GM13976 (cell line): ENCODE measurements around the gene UBR2.
"Not testable (repeated sequence)": the region's sequence is repeated elsewhere in the genome, so short reads cannot be mapped to it uniquely, and the experiment has no call there.

Experiments used
- DNase-seq: peaks from one replicate; pipeline ENCODE4 v3.0.0; 2012; ENCODE audit warnings: low spot score
- in situ Hi-C: fragments of 300-500 bp; cut with MboI; formaldehyde crosslinking; loops from one replicate; pipeline ENCODE4 v1.12.0; 2022; ENCODE audit warnings: low sequenced_read_pairs, mixed read lengths, inconsistent platforms; ENCODE audit not compliant: unreplicated experiment
- TF ChIP-seq, protein P1 (sequence below): IDR thresholded peaks from 2 replicates; pipeline ENCODE4 v1.5.1; 2012; ENCODE audit warnings: borderline replicate concordance, mild to moderate bottlenecking; ENCODE audit not compliant: insufficient read depth; ENCODE audit errors: extremely low read depth, missing control alignments, control extremely low read depth

Gene UBR2

GRCh38 chr6:42653851-42654250 lies 90.0 kb downstream of the UBR2 start:
- in situ Hi-C loops = no loop called here
- DNase-seq = no peak
- TF ChIP-seq, protein P1, sequence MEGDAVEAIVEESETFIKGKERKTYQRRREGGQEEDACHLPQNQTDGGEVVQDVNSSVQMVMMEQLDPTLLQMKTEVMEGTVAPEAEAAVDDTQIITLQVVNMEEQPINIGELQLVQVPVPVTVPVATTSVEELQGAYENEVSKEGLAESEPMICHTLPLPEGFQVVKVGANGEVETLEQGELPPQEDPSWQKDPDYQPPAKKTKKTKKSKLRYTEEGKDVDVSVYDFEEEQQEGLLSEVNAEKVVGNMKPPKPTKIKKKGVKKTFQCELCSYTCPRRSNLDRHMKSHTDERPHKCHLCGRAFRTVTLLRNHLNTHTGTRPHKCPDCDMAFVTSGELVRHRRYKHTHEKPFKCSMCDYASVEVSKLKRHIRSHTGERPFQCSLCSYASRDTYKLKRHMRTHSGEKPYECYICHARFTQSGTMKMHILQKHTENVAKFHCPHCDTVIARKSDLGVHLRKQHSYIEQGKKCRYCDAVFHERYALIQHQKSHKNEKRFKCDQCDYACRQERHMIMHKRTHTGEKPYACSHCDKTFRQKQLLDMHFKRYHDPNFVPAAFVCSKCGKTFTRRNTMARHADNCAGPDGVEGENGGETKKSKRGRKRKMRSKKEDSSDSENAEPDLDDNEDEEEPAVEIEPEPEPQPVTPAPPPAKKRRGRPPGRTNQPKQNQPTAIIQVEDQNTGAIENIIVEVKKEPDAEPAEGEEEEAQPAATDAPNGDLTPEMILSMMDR = no peak

- TF ChIP-seq, protein P1 = no peak
- in situ Hi-C loops = loop anchor here (10.0 kb wide), 1 partner anchor 215 kb away; the partner anchor contains the start of gene RPL7L1
- DNase-seq = no peak
Observed at GRCh38 chr6:42659806-42660205, 96.0 kb downstream of the UBR2 start.

GRCh38 chr6:42661540-42662153 lies 97.8 kb downstream of the UBR2 start:
- TF ChIP-seq, protein P1 = peak; percentile 84
- in situ Hi-C loops = loop anchor here (10.0 kb wide), 1 partner anchor 213 kb away; the partner anchor contains the start of gene RPL7L1
- peak; percentile 55 for DNase-seq

GRCh38 chr6:42664718-42665117 lies 100.9 kb downstream of the UBR2 start:
- DNase-seq = no peak
- TF ChIP-seq, protein P1 = no peak
- in situ Hi-C loops = loop anchor here (10.0 kb wide), 1 partner anchor 210 kb away; the partner anchor contains the start of gene RPL7L1

DNA sequence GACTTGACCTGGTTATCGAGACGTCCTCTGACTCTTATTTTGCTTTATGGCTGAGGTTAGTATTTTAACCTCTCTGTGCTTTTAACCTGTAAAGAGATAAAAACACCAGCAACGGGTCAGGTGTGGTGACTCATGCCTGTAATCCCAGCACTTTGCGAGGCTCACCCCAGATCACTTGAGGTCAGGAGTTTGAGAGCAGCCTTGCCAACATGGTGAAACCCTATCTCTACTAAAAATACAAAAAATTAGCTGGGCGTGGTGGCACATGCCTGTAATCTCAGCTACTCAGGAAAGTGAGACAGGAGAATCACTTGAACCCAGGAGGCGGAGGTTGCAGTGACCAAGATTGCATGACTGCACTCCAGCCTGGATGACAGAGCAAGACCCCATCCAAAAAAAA lies 110.5 kb downstream of the UBR2 start:
- in situ Hi-C loops, DNase-seq: not testable (repeated sequence)

GRCh38 chr6:42674780-42675179 lies 111.0 kb downstream of the UBR2 start:
- in situ Hi-C loops = no loop called here
- no peak for DNase-seq
- TF ChIP-seq, protein P1 = no peak

GRCh38 chr6:42679358-42679757 lies 115.5 kb downstream of the UBR2 start:
- no peak for DNase-seq
- TF ChIP-seq, protein P1 = no peak
- in situ Hi-C loops = no loop called here
